GM23338 (cell line): ENCODE results near the gene GPC6. TPM values are rescaled to one million over a fixed set of nuclear protein-coding genes. Genes with fewer than 3 reads are reported as not detected.

Source experiments
- ATAC-seq: fragments of 200-7000 bp; cut with Tn5 transposase; 3 replicates; pipeline ENCODE4 v1.9.1; 2020
- DNase-seq: peaks from one replicate; pipeline ENCODE4 v3.0.0-alpha.2; 2015; ENCODE audit warnings: low spot score
- H2AFZ ChIP-seq: fragments of 200-600 bp; sonication (generic); 2 replicates; pipeline ENCODE4 v1.8.0; 2016; ENCODE audit warnings: antibody characterized with exemption, mild to moderate bottlenecking, moderate library complexity
- H3F3A ChIP-seq: fragments of 200-600 bp; sonication (generic); replicated peaks from 2 replicates; pipeline ENCODE4 v1.8.0; 2017; ENCODE audit warnings: antibody characterized with exemption, mixed run types, low read depth
- H3K27ac ChIP-seq: fragments of 200-600 bp; sonication (generic); 2 replicates; pipeline ENCODE4 v1.6.1; 2016; ENCODE audit warnings: low read depth
- H3K27me3 ChIP-seq: fragments of 200-600 bp; sonication (generic); 2 replicates; pipeline ENCODE4 v1.8.0; 2016; ENCODE audit warnings: mild to moderate bottlenecking, mixed run types, moderate library complexity; ENCODE audit not compliant: insufficient read depth
- H3K36me3 ChIP-seq: fragments of 200-600 bp; sonication (generic); 2 replicates; pipeline ENCODE4 v1.8.0; 2016; ENCODE audit warnings: mild to moderate bottlenecking; ENCODE audit not compliant: insufficient read depth
- H3K4me1 ChIP-seq: fragments of 200-600 bp; sonication (generic); 2 replicates; pipeline ENCODE4 v1.8.0; 2016; ENCODE audit warnings: mild to moderate bottlenecking, moderate library complexity; ENCODE audit not compliant: insufficient read depth
- H3K4me2 ChIP-seq: fragments of 200-600 bp; sonication (generic); 2 replicates; pipeline ENCODE4 v1.7.1; 2017; ENCODE audit warnings: mixed run types
- H3K4me3 ChIP-seq: fragments of 200-600 bp; sonication (generic); 2 replicates; pipeline ENCODE4 v1.6.1; 2016; ENCODE audit warnings: mixed run types
- H3K79me2 ChIP-seq: fragments of 200-600 bp; sonication (generic); replicated peaks from 2 replicates; pipeline ENCODE4 v1.8.0; 2017; ENCODE audit warnings: mild to moderate bottlenecking; ENCODE audit not compliant: insufficient read depth
- H3K9me2 ChIP-seq: fragments of 200-600 bp; sonication (generic); 2 replicates; pipeline ENCODE4 v1.8.0; 2017; ENCODE audit not compliant: insufficient read depth
- H4K20me1 ChIP-seq: fragments of 200-600 bp; sonication (generic); replicated peaks from 2 replicates; pipeline ENCODE4 v1.8.0; 2017; ENCODE audit warnings: mild to moderate bottlenecking; ENCODE audit not compliant: insufficient read depth
- H3K27ac Mint-ChIP-seq: 2 replicates; pipeline ENCODE4 v1.8.0; 2020; ENCODE audit warnings: inconsistent platforms, mild to moderate bottlenecking, moderate library complexity, mixed read lengths
- H3K27me3 Mint-ChIP-seq: 3 replicates; pipeline ENCODE4 v1.8.0; 2022; ENCODE audit warnings: low read depth, mild to moderate bottlenecking, moderate library complexity, mixed read lengths, inconsistent platforms; ENCODE audit not compliant: insufficient read depth, poor library complexity
- H3K36me3 Mint-ChIP-seq: 3 replicates; pipeline ENCODE4 v1.8.0; 2021; ENCODE audit warnings: low read depth, mild to moderate bottlenecking, inconsistent platforms, moderate library complexity, mixed read lengths
- H3K4me1 Mint-ChIP-seq: 3 replicates; pipeline ENCODE4 v1.8.0; 2020; ENCODE audit warnings: mild to moderate bottlenecking, inconsistent platforms, mixed read lengths
- H3K4me3 Mint-ChIP-seq: 3 replicates; pipeline ENCODE4 v1.8.0; 2021; ENCODE audit warnings: moderate library complexity, mild to moderate bottlenecking, inconsistent platforms, mixed read lengths
- H3K9me3 Mint-ChIP-seq: 3 replicates; pipeline ENCODE4 v1.8.0; 2020; ENCODE audit warnings: moderate library complexity, mild to moderate bottlenecking, inconsistent platforms, mixed read lengths
- CREB1 ChIP-seq: fragments of 250-450 bp; sonication (Bioruptor Pico); IDR thresholded peaks from 2 replicates; pipeline ENCODE4 v1.5.0; 2020; ENCODE audit warnings: low read depth, mild to moderate bottlenecking, moderate library complexity
- ETS1 ChIP-seq: IDR thresholded peaks from 2 replicates; pipeline ENCODE4 v1.6.1; 2016; ENCODE audit warnings: antibody characterized with exemption
- EZH2 ChIP-seq: fragments of 200-600 bp; sonication (generic); IDR thresholded peaks from one replicate; pipeline ENCODE4 v1.8.0; 2017; ENCODE audit warnings: antibody characterized with exemption, mild to moderate bottlenecking, low read depth; ENCODE audit not compliant: unreplicated experiment
- EZH2phosphoT487 ChIP-seq: fragments of 200-600 bp; sonication (generic); IDR thresholded peaks from one replicate; pipeline ENCODE4 v1.8.1; 2018; ENCODE audit warnings: antibody characterized with exemption; ENCODE audit not compliant: unreplicated experiment
- JUNB ChIP-seq: IDR thresholded peaks from one replicate; pipeline ENCODE4 v1.6.1; 2016; ENCODE audit warnings: antibody characterized with exemption; ENCODE audit not compliant: unreplicated experiment
- NANOG ChIP-seq: IDR thresholded peaks from 2 replicates; pipeline ENCODE4 v1.6.1; 2016; ENCODE audit warnings: antibody characterized with exemption, borderline replicate concordance
- POLR2AphosphoS5 ChIP-seq: IDR thresholded peaks from 2 replicates; pipeline ENCODE4 v1.6.1; 2016; ENCODE audit warnings: antibody characterized with exemption, low read depth
- STAT1 ChIP-seq: IDR thresholded peaks from one replicate; pipeline ENCODE4 v1.6.1; 2016; ENCODE audit warnings: antibody characterized with exemption; ENCODE audit not compliant: unreplicated experiment
- ZNF114 ChIP-seq: fragments of 250-450 bp; sonication (Bioruptor Pico); IDR thresholded peaks from 2 replicates; pipeline ENCODE4 v1.5.0; 2020; ENCODE audit warnings: mild to moderate bottlenecking, moderate library complexity
- ZNF331 ChIP-seq: fragments of 250-450 bp; sonication (Bioruptor Pico); IDR thresholded peaks from 2 replicates; pipeline ENCODE4 v1.5.0; 2020; ENCODE audit warnings: low read depth, mild to moderate bottlenecking, moderate library complexity
- polyA plus RNA-seq: library from polyadenylated mRNA; unstranded; fragments of >200 nt; fragmentation: Nextera tagmentation; extraction: Ambion mirVana; gene quantifications from 2 replicates; pipeline ENCODE4 v1.2.1, GENCODE V29; 2016
- total RNA-seq: library from RNA; depleted of rRNA; stranded (reverse); fragments of >200 nt; shearing (Covaris generic); gene quantifications from 2 replicates; pipeline ENCODE4 v1.2.3, GENCODE V29; 2014
- TF ChIP-seq, protein P1 (sequence below): fragments of 250-450 bp; sonication (Bioruptor Pico); IDR thresholded peaks from 2 replicates; pipeline ENCODE4 v1.5.0; 2020; ENCODE audit warnings: mild to moderate bottlenecking, moderate library complexity
- TF ChIP-seq, protein P2 (sequence below), 2 experiments: fragments of 200-600 bp in 1 of 2; sonication (generic) in 1 of 2; conservative IDR thresholded peaks; 2 replicates each; pipeline versions ENCODE4 v1.5.1 to v1.6.1; 2016 to 2017; ENCODE audit warnings: antibody characterized with exemption in 2 of 2, low read depth in 2 of 2, mild to moderate bottlenecking in 2 of 2, moderate library complexity in 1 of 2
- TF ChIP-seq, protein P3 (sequence below): IDR thresholded peaks from one replicate; pipeline ENCODE4 v1.6.1; 2018; ENCODE audit warnings: antibody characterized with exemption; ENCODE audit not compliant: unreplicated experiment

Gene GPC6
- total and polyA plus RNA-seq, 2 experiments from 2014 or later = 6.4 to 28.6 TPM

GRCh38 chr13:93740334-93740733 is 513.7 kb downstream of the GPC6 start:
- Mint-ChIP-seq H3K9me3 (no peaks in the 10 kb centered on the region; the same call in 2 of the 3 replicates), H3K27me3 (peaks cover 4% of the 10 kb centered on the region), H3K4me1 (peaks cover 15% of the 10 kb centered on the region), H3K36me3 (peaks cover 3% of the 10 kb centered on the region; the same call in 2 of the 3 replicates), H3K27ac (no peak overlapping the region), H3K4me3 (no peak overlapping the region)
- no peak overlapping the region for H2AFZ ChIP-seq
- no peak overlapping the region for H3K4me2 ChIP-seq
- no peaks in the 10 kb centered on the region for H3K27me3 ChIP-seq
- no peak for DNase-seq
- H3K27ac ChIP-seq = no peak overlapping the region
- H4K20me1 ChIP-seq = no peaks in the 10 kb centered on the region
- no peaks in the 10 kb centered on the region; the same call in 1 of the 2 replicates for H3K9me2 ChIP-seq
- ATAC-seq = no peak
- peaks cover 2% of the 10 kb centered on the region; the same call in 1 of the 2 replicates for H3K4me1 ChIP-seq
- H3K4me3 ChIP-seq = no peak overlapping the region
- no peaks in the 10 kb centered on the region for H3K79me2 ChIP-seq
- H3K36me3 ChIP-seq = no peaks in the 10 kb centered on the region
- TF ChIP-seq, protein P1, sequence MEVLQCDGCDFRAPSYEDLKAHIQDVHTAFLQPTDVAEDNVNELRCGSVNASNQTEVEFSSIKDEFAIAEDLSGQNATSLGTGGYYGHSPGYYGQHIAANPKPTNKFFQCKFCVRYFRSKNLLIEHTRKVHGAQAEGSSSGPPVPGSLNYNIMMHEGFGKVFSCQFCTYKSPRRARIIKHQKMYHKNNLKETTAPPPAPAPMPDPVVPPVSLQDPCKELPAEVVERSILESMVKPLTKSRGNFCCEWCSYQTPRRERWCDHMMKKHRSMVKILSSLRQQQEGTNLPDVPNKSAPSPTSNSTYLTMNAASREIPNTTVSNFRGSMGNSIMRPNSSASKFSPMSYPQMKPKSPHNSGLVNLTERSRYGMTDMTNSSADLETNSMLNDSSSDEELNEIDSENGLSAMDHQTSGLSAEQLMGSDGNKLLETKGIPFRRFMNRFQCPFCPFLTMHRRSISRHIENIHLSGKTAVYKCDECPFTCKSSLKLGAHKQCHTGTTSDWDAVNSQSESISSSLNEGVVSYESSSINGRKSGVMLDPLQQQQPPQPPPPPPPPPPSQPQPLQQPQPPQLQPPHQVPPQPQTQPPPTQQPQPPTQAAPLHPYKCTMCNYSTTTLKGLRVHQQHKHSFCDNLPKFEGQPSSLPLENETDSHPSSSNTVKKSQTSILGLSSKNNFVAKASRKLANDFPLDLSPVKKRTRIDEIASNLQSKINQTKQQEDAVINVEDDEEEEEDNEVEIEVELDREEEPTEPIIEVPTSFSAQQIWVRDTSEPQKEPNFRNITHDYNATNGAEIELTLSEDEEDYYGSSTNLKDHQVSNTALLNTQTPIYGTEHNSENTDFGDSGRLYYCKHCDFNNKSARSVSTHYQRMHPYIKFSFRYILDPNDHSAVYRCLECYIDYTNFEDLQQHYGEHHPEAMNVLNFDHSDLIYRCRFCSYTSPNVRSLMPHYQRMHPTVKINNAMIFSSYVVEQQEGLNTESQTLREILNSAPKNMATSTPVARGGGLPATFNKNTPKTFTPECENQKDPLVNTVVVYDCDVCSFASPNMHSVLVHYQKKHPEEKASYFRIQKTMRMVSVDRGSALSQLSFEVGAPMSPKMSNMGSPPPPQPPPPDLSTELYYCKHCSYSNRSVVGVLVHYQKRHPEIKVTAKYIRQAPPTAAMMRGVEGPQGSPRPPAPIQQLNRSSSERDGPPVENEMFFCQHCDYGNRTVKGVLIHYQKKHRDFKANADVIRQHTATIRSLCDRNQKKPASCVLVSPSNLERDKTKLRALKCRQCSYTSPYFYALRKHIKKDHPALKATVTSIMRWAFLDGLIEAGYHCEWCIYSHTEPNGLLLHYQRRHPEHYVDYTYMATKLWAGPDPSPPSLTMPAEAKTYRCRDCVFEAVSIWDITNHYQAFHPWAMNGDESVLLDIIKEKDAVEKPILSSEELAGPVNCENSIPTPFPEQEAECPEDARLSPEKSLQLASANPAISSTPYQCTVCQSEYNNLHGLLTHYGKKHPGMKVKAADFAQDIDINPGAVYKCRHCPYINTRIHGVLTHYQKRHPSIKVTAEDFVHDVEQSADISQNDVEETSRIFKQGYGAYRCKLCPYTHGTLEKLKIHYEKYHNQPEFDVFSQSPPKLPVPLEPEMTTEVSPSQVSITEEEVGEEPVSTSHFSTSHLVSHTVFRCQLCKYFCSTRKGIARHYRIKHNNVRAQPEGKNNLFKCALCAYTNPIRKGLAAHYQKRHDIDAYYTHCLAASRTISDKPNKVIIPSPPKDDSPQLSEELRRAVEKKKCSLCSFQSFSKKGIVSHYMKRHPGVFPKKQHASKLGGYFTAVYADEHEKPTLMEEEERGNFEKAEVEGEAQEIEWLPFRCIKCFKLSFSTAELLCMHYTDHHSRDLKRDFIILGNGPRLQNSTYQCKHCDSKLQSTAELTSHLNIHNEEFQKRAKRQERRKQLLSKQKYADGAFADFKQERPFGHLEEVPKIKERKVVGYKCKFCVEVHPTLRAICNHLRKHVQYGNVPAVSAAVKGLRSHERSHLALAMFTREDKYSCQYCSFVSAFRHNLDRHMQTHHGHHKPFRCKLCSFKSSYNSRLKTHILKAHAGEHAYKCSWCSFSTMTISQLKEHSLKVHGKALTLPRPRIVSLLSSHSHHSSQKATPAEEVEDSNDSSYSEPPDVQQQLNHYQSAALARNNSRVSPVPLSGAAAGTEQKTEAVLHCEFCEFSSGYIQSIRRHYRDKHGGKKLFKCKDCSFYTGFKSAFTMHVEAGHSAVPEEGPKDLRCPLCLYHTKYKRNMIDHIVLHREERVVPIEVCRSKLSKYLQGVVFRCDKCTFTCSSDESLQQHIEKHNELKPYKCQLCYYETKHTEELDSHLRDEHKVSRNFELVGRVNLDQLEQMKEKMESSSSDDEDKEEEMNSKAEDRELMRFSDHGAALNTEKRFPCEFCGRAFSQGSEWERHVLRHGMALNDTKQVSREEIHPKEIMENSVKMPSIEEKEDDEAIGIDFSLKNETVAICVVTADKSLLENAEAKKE (CRISPR knock-in tag) = no peak
- TF ChIP-seq NANOG (no peak), STAT1 (no peak), ZNF331 (CRISPR knock-in tag) (no peak), ETS1 (no peak), ZNF114 (CRISPR knock-in tag) (no peak), CREB1 (CRISPR knock-in tag) (no peak), JUNB (no peak), EZH2 (no peak), EZH2phosphoT487 (no peak), POLR2AphosphoS5 (no peak)
- TF ChIP-seq, protein P2, sequence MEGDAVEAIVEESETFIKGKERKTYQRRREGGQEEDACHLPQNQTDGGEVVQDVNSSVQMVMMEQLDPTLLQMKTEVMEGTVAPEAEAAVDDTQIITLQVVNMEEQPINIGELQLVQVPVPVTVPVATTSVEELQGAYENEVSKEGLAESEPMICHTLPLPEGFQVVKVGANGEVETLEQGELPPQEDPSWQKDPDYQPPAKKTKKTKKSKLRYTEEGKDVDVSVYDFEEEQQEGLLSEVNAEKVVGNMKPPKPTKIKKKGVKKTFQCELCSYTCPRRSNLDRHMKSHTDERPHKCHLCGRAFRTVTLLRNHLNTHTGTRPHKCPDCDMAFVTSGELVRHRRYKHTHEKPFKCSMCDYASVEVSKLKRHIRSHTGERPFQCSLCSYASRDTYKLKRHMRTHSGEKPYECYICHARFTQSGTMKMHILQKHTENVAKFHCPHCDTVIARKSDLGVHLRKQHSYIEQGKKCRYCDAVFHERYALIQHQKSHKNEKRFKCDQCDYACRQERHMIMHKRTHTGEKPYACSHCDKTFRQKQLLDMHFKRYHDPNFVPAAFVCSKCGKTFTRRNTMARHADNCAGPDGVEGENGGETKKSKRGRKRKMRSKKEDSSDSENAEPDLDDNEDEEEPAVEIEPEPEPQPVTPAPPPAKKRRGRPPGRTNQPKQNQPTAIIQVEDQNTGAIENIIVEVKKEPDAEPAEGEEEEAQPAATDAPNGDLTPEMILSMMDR (conservative IDR thresholded peaks at IDR 0.05; ENCODE audit: low read depth in 2 of 2) = no peak
- TF ChIP-seq, protein P3, sequence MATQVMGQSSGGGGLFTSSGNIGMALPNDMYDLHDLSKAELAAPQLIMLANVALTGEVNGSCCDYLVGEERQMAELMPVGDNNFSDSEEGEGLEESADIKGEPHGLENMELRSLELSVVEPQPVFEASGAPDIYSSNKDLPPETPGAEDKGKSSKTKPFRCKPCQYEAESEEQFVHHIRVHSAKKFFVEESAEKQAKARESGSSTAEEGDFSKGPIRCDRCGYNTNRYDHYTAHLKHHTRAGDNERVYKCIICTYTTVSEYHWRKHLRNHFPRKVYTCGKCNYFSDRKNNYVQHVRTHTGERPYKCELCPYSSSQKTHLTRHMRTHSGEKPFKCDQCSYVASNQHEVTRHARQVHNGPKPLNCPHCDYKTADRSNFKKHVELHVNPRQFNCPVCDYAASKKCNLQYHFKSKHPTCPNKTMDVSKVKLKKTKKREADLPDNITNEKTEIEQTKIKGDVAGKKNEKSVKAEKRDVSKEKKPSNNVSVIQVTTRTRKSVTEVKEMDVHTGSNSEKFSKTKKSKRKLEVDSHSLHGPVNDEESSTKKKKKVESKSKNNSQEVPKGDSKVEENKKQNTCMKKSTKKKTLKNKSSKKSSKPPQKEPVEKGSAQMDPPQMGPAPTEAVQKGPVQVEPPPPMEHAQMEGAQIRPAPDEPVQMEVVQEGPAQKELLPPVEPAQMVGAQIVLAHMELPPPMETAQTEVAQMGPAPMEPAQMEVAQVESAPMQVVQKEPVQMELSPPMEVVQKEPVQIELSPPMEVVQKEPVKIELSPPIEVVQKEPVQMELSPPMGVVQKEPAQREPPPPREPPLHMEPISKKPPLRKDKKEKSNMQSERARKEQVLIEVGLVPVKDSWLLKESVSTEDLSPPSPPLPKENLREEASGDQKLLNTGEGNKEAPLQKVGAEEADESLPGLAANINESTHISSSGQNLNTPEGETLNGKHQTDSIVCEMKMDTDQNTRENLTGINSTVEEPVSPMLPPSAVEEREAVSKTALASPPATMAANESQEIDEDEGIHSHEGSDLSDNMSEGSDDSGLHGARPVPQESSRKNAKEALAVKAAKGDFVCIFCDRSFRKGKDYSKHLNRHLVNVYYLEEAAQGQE = no peak
- H3F3A ChIP-seq = no peaks in the 10 kb centered on the region
